ENCODE data around the gene LTK.

Gene LTK

DNA sequence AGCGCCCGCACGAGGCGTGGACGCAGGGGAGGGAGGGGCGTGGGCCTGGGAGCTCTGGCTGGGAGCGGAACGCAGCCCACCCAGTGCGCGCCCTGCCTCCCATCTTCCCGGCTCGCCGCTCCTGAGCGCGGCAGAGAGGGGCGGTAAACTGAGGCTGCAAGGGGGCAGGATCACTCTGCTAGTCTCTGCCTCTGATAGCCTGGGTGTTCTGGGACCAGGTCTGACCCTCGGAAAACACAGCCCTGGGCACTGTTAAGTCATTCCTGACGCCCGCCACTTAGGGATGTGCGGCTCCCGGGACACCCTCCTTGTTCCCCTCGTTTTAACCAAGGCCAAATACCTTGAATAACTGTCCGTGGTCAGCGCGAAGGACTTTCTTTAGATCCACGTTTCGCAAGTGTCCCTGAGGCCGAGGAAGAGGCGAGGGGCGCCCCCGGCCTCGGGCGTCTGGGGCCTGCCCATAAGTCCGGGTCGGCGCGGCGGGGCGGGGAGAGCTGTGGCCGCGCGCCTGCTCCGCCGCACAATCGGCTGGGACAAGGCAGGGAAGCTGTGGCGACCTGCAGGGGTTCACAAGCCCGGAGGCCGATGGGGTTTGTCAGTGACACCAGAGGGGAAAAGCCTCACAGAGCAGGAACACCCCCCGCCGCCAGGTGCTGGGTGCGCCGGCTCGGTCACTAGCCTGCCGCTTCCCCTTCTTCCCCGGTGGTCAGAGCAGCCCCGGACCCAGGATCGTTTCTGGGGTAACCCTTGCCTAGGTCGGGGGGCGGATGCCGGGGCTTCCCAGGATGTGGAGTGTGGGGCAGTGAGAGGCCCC is 18.5 kb downstream of the LTK start:
- Histone ChIP-seq H3K4me3 (ENCODE audit: low read length) (no peak overlapping the region), H3K4me2 (ENCODE audit: low read length) (no peak overlapping the region), H3K9ac (ENCODE audit: low read length) (no peak overlapping the region)

DNA sequence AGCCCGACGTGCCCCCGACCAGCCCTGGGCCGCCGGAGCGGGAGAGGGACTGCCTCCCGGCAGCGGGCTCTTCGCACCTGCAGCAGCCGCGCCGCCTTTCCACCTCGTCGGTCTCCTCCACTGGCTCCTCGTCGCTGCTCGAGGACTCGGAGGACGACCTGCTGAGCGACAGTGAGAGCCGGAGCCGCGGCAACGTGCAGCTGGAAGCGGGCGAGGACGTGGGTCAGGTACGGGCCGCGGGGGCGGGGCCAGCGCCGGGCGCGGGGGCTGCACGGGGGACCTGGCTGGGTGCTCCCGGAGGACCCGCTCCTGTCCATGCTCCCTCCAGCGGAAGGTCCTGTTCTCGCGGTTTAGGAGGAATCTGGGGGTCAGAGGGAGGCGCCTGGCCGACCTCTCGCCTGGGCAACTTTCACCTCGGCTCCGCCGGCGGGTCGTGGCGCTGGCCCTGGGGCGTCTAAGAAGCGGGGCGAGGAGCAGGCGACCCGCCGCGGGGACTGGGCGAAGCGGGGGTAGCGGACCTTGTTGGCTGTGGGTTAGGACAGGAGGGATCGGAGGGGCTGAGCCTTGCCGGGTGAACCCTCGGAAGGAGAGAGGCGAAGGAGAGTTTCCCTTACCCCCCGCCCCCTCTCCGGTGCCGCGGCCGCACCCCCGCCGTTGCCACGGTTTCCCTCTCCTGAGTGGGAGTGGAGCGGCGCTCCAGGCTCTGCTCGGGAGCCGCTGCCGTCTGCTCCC is 19.3 kb downstream of the LTK start:
- Histone ChIP-seq H3K27ac (ENCODE audit: low read length) (no peak overlapping the region), H3K27me3 (ENCODE audit: low read depth, low read length) (no peaks in the 10 kb centered on the region), H2AFZ (ENCODE audit: low read depth, low read length) (no peak overlapping the region), H3K4me3 (ENCODE audit: low read length) (peak overlapping the region; percentile 82), H3K36me3 (replicated peaks; ENCODE audit: low read depth, low read length) (no peaks in the 10 kb centered on the region), H3K4me1 (ENCODE audit: low read length) (peaks cover 13% of the 10 kb centered on the region), H3K79me2 (ENCODE audit: low read length) (no peaks in the 10 kb centered on the region), H3K9ac (ENCODE audit: low read length) (no peak overlapping the region), H3K9me3 (ENCODE audit: insufficient read depth, low read length) (no peaks in the 10 kb centered on the region), H3K4me2 (ENCODE audit: low read length) (peak overlapping the region; percentile 96), H4K20me1 (ENCODE audit: insufficient read depth, low read length) (no peaks in the 10 kb centered on the region)
- no peak for TF ChIP-seq EZH2phosphoT487 (IDR thresholded peaks at IDR 0.05; ENCODE audit: low read depth)
- TF ChIP-seq, protein P1, sequence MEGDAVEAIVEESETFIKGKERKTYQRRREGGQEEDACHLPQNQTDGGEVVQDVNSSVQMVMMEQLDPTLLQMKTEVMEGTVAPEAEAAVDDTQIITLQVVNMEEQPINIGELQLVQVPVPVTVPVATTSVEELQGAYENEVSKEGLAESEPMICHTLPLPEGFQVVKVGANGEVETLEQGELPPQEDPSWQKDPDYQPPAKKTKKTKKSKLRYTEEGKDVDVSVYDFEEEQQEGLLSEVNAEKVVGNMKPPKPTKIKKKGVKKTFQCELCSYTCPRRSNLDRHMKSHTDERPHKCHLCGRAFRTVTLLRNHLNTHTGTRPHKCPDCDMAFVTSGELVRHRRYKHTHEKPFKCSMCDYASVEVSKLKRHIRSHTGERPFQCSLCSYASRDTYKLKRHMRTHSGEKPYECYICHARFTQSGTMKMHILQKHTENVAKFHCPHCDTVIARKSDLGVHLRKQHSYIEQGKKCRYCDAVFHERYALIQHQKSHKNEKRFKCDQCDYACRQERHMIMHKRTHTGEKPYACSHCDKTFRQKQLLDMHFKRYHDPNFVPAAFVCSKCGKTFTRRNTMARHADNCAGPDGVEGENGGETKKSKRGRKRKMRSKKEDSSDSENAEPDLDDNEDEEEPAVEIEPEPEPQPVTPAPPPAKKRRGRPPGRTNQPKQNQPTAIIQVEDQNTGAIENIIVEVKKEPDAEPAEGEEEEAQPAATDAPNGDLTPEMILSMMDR (IDR thresholded peaks at IDR 0.05; ENCODE audit: low read depth, low read length) = no peak

More for the DNA sequence above, 18.5 kb downstream of the LTK start:
- Histone ChIP-seq H2AFZ (ENCODE audit: low read depth, low read length) (no peak overlapping the region), H3K79me2 (ENCODE audit: low read length) (no peaks in the 10 kb centered on the region), H4K20me1 (ENCODE audit: insufficient read depth, low read length) (no peaks in the 10 kb centered on the region), H3K27me3 (ENCODE audit: low read depth, low read length) (no peaks in the 10 kb centered on the region), H3K27ac (ENCODE audit: low read length) (no peak overlapping the region), H3K36me3 (replicated peaks; ENCODE audit: low read depth, low read length) (no peaks in the 10 kb centered on the region), H3K4me1 (ENCODE audit: low read length) (peaks cover 10% of the 10 kb centered on the region), H3K9me3 (ENCODE audit: insufficient read depth, low read length) (no peaks in the 10 kb centered on the region)
- TF ChIP-seq, protein P1 (IDR thresholded peaks at IDR 0.05; ENCODE audit: low read depth, low read length) = no peak
- no peak for TF ChIP-seq EZH2phosphoT487 (IDR thresholded peaks at IDR 0.05; ENCODE audit: low read depth)

DNA sequence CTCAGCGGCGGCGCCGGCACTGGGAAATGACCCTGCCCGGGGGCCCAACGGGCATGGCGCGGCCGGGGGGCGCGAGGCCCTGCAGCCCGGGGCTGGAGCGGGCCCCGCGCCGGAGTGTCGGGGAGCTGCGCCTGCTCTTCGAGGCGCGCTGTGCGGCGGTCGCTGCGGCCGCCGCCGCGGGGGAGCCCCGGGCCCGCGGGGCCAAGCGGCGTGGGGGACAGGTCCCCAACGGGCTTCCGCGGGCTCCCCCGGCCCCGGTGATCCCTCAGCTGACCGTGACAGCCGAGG is 19.8 kb downstream of the LTK start:
- Histone ChIP-seq H3K27ac (ENCODE audit: low read length) (no peak overlapping the region), H2AFZ (ENCODE audit: low read depth, low read length) (no peak overlapping the region), H3K27me3 (ENCODE audit: low read depth, low read length) (no peaks in the 10 kb centered on the region), H3K79me2 (ENCODE audit: low read length) (no peaks in the 10 kb centered on the region), H3K9ac (ENCODE audit: low read length) (no peak overlapping the region), H3K36me3 (replicated peaks; ENCODE audit: low read depth, low read length) (no peaks in the 10 kb centered on the region), H3K4me2 (ENCODE audit: low read length) (peak overlapping the region; percentile 96), H3K4me1 (ENCODE audit: low read length) (peaks cover 13% of the 10 kb centered on the region), H4K20me1 (ENCODE audit: insufficient read depth, low read length) (no peaks in the 10 kb centered on the region), H3K4me3 (ENCODE audit: low read length) (peak overlapping the region; percentile 82), H3K9me3 (ENCODE audit: insufficient read depth, low read length) (no peaks in the 10 kb centered on the region)
- TF ChIP-seq, protein P1 (IDR thresholded peaks at IDR 0.05; ENCODE audit: low read depth, low read length) = no peak
- TF ChIP-seq EZH2phosphoT487 (IDR thresholded peaks at IDR 0.05; ENCODE audit: low read depth) = no peak

DNA sequence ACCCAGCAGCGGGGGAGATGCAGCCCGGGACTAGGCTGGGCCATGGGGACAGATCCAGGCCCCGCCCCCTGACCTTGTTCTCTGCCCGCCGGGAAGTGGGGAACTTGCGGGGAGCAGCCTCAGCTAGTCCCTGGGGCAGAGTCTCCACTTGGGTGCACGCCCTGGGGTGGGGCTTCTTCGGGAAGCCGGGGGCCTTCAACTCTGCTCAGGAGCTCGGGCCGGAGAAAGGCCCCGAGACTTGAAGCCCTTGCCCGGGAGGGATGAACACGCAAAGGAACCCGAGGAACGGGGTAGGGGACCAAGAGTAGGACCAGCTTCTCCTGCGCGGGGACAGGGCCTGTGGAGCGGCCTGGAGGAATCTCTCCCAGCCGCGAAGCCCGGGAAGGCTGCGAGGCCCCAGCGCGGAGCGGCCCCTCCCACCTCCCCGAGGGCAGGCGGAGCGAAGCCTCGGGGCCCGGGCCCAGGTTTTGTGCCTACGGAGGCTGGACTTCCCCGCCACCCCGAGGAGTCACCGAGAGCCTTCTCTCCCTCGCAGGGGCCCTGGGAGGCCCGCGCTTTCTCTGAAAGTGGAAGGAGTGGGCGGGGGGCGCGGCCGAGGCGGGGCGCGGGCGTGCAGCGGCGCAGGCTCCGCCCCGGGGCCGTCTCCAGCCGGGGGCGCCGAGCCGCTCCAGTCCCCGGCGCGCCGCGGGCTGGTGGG is 20.3 kb downstream of the LTK start, which contains the start of gene ITPKA:
Gene ITPKA (plus strand): TSS at position 670 of the 697 bp plus-strand sequence. CDS start 54 bp downstream, outside the sequence.
- Histone ChIP-seq H3K9ac (ENCODE audit: low read length) (peak within 1 kb of the TSS; percentile 91), H3K27ac (ENCODE audit: low read length) (peak within 1 kb of the TSS; percentile 25), H3K36me3 (replicated peaks; ENCODE audit: low read depth, low read length) (no peaks in the 10 kb centered on the region), H3K4me3 (ENCODE audit: low read length) (peak within 1 kb of the TSS; percentile 82), H3K79me2 (ENCODE audit: low read length) (no peaks in the 10 kb centered on the region), H3K4me2 (ENCODE audit: low read length) (peak within 1 kb of the TSS; percentile 96), H3K9me3 (ENCODE audit: insufficient read depth, low read length) (no peaks in the 10 kb centered on the region), H4K20me1 (ENCODE audit: insufficient read depth, low read length) (no peaks in the 10 kb centered on the region), H3K4me1 (ENCODE audit: low read length) (peaks cover 13% of the 10 kb centered on the region), H3K27me3 (ENCODE audit: low read depth, low read length) (no peaks in the 10 kb centered on the region), H2AFZ (ENCODE audit: low read depth, low read length) (peak within 1 kb of the TSS; percentile 88)
- TF ChIP-seq, protein P1 (IDR thresholded peaks at IDR 0.05; ENCODE audit: low read depth, low read length) = no peak
- TF ChIP-seq EZH2phosphoT487 (IDR thresholded peaks at IDR 0.05; ENCODE audit: low read depth) = no peak
